HG02588 (cell line): ENCODE data around the gene MGME1.
"Not testable (repeated sequence)": the region's sequence is repeated elsewhere in the genome, so short reads cannot be mapped to it uniquely, and the experiment has no call there.

Source experiments
- ATAC-seq: cut with Tn5 transposase; IDR thresholded peaks from one replicate; pipeline ENCODE4 v1.9.1; 2021; ENCODE audit warnings: mild to moderate bottlenecking, moderate library complexity; ENCODE audit not compliant: unreplicated experiment

MGME1 gene

DNA sequence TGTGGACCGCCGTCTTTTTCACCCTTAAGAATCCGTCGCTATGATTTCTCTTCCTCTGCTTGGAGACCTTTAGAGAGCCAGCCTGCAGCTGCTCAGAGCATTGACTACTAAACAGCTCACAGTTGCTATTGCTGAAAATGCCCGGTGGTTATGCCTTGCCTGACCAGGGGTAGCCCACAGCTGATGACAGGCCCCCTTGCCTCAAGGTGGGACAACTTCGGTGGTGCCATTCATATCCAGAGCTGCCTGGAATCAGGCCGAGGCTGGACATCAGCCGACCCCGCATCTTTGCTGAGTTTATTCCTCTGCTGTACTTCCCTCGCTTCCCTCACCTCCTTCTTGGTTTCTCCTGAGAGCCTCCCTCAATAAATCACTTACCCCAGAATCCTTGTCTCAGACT, 49.3 kb downstream of the MGME1 start:
- ATAC-seq = no peak

DNA sequence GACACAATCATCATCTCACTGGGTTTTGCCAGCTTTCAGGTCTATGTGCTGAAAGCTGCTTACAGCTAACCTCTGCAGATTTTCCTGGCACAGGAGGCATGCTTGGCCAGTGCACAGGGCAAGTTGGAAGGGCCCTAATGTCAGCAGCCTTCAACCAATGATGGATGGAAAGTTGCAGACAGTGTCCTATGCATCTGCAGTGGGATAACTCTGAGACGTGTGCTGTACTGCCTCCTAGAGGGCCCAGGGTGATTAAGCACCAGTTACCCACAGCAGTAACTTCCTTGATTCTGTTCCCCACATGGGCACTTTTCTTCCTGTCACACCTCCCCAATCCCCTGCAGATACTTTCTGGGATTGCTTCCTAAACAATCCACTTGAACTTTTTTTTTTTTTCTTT, 50.2 kb downstream of the MGME1 start:
- ATAC-seq = no peak

DNA sequence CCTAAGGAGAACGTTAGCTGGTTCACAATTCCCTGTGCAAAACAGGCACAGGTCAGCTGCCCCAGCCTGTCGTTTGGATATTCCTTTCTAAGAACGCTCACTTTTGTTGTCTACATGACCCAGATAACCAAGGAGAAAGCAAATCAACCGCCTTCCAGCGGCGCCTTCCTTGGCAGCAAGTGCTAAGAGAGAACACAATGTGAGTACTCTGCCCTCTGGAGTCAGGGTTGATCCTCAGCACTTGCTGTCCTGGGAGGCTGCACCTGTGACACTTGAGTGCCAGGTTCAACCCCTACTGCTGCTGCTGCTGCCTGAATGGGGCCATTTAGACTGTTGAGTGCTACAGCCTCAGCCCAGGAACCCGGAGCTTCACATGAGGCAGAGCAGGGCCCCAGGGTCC, 52.1 kb downstream of the MGME1 start:
- ATAC-seq = no peak

DNA sequence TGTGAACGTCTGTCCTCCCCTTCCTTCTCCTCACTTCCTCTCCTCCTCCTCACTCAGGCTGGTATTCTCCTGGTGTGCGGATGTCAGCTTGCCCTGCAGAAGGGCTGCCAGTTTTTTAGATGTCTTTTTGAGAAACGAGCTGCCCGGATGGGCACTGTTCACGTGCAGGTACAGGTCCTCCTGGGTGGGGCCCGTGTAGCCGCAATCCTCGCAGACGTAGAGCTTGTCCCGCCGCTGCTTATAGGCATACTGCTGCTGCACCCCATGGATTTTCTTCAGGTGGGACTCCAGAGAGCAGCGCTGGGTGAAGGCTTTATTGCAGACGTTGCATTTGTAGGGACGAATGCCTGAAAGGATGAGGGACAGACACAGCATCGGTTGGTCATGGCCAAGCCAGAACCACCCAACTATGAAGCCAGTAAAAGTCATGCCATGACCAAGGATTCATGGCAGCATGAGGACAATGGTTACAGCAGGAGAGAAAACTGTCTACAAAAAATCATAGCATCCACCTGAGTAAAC, 55.8 kb downstream of the MGME1 start:
- ATAC-seq = no peak

DNA sequence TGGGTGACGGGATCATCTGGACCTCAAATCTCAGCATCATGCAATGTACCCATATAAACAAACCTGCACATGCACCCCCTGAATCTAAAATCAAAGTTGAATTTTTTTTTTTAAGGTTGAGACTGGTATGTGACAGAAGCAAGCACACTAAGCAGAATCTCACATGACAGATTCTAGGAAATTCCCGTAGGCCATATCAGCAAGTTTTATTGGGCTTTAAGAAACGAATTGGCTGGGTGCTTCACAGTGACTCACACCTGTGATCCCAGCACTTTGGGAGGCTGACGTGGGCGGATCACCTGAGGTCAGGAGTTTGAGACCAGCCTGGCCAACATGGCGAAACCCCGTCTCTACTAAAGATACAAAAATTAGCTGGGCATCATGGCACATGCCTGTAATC, 58.2 kb downstream of the MGME1 start:
- ATAC-seq = not testable (repeated sequence)

DNA sequence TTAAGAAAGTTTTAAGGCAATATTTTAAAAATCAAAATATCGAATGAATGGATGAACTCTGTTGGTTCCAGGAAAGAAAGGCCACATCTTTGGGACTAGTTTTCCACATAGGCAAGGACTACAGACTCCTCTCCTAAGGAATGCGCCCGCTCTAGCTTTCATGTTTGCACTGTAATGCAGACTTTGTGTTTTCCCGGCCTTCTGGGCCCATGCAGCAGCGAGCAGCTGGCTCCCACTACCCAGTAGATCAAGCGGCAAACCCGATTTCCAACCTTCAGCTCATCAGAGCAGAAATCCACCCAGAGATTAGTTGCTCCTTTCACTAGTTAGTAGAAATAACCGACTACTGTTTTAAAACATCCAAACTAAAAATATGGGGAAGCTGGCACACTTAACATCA, 61.2 kb downstream of the MGME1 start:
- ATAC-seq = no peak

- ATAC-seq = no peak
Measured at GRCh38 chr20:18031050-18031449, 62.2 kb downstream of the MGME1 start.

GRCh38 chr20:18031888-18032509, 63.2 kb downstream of the MGME1 start:
- no peak for ATAC-seq

GRCh38 chr20:18032977-18033892, 64.4 kb downstream of the MGME1 start:
- ATAC-seq = no peak

GRCh38 chr20:18034039-18034438, 65.2 kb downstream of the MGME1 start:
- ATAC-seq = no peak

GRCh38 chr20:18039063-18039462, 70.2 kb downstream of the MGME1 start:
- no peak for ATAC-seq
